Keratinocyte (primary cell): Measurements from ENCODE around the gene TUBB3. TPM values are rescaled to one million over a fixed set of nuclear protein-coding genes. Genes with fewer than 3 reads are reported as not detected.

Source experiments
- DNase-seq: peaks from one replicate; pipeline ENCODE4 v3.0.0-alpha.2; 2011; ENCODE audit warnings: low read depth, missing footprints, low spot score
- FAIRE-seq: peaks from 2 replicates; lab custom pipeline; 2011; peaks lifted over from hg19 to GRCh38; lab: Jason Lieb, UNC
- H2AFZ ChIP-seq: 2 replicates; pipeline ENCODE4 v1.6.0; 2012; ENCODE audit warnings: low read length, control low read depth, inconsistent platforms; ENCODE audit not compliant: control insufficient read depth
- H3K27ac ChIP-seq: 2 replicates; pipeline ENCODE4 v1.5.1; 2011; ENCODE audit warnings: low read length; ENCODE audit not compliant: control insufficient read depth, insufficient read depth
- H3K27me3 ChIP-seq: 3 replicates; pipeline ENCODE4 v1.6.0; 2011; ENCODE audit warnings: low read length; ENCODE audit not compliant: control insufficient read depth, insufficient read depth; ENCODE audit errors: extremely low read depth
- H3K36me3 ChIP-seq, 2 experiments: 2 replicates in 1 of 2; 3 replicates in 1 of 2; pipeline ENCODE4 v1.5.1; 2011; ENCODE audit warnings: low read length in 2 of 2, mild to moderate bottlenecking in 1 of 2; ENCODE audit not compliant: control insufficient read depth in 2 of 2, insufficient read depth in 2 of 2; ENCODE audit errors: extremely low read depth in 1 of 2
- H3K4me1 ChIP-seq: 3 replicates; pipeline ENCODE4 v1.5.1; 2011; ENCODE audit warnings: low read length; ENCODE audit not compliant: control insufficient read depth, insufficient read depth; ENCODE audit errors: extremely low read depth
- H3K4me2 ChIP-seq: 3 replicates; pipeline ENCODE4 v1.6.0; 2011; ENCODE audit warnings: low read depth, low read length; ENCODE audit not compliant: control insufficient read depth, insufficient read depth; ENCODE audit errors: extremely low read depth
- H3K4me3 ChIP-seq, 3 experiments: fragments of 200-600 bp in 1 of 3; sonication (generic) in 1 of 3; 2 replicates in 2 of 3; 3 replicates in 1 of 3; pipeline ENCODE4 v1.5.1; 2011 to 2016; ENCODE audit warnings: low read length in 3 of 3, mild to moderate bottlenecking in 3 of 3, control low read depth in 2 of 3, inconsistent platforms in 1 of 3, low read depth in 1 of 3, mixed read lengths in 1 of 3, mixed run types in 1 of 3, moderate library complexity in 1 of 3; ENCODE audit not compliant: control insufficient read depth in 2 of 3, insufficient read depth in 2 of 3; ENCODE audit errors: extremely low read depth in 1 of 3
- H3K79me2 ChIP-seq: 2 replicates; pipeline ENCODE4 v1.6.0; 2012; ENCODE audit warnings: low read length; ENCODE audit not compliant: control insufficient read depth, insufficient read depth
- H3K9ac ChIP-seq: 3 replicates; pipeline ENCODE4 v1.6.0; 2011; ENCODE audit warnings: low read length; ENCODE audit not compliant: control insufficient read depth, insufficient read depth; ENCODE audit errors: extremely low read depth
- H3K9me1 ChIP-seq: 3 replicates; pipeline ENCODE4 v1.6.0; 2011; ENCODE audit warnings: low read length; ENCODE audit not compliant: control insufficient read depth, insufficient read depth; ENCODE audit errors: extremely low read depth
- H3K9me3 ChIP-seq: 2 replicates; pipeline ENCODE4 v1.5.1; 2012; ENCODE audit warnings: low read depth, low read length; ENCODE audit not compliant: control insufficient read depth
- H4K20me1 ChIP-seq: 3 replicates; pipeline ENCODE4 v1.6.0; 2011; ENCODE audit warnings: low read length; ENCODE audit not compliant: control insufficient read depth, insufficient read depth; ENCODE audit errors: extremely low read depth
- CTCF ChIP-seq, 3 experiments: IDR thresholded peaks in 1 of 3; conservative IDR thresholded peaks in 1 of 3; optimal IDR thresholded peaks in 1 of 3; 2 replicates in 2 of 3; 3 replicates in 1 of 3; pipeline versions ENCODE3 to v1.5.1; 2011; ENCODE audit warnings: low read length in 3 of 3, mild to moderate bottlenecking in 3 of 3, moderate library complexity in 2 of 3, control low read depth in 1 of 3, inconsistent platforms in 1 of 3; ENCODE audit not compliant: insufficient read depth in 2 of 3; ENCODE audit errors: extremely low read depth in 1 of 3
- EZH2 ChIP-seq: IDR thresholded peaks from one replicate; pipeline ENCODE4 v1.6.1; 2012; ENCODE audit warnings: inconsistent platforms, mild to moderate bottlenecking, low read length, moderate library complexity
- dilution Hi-C: fragments of 300-500 bp; cut with MboI; formaldehyde crosslinking; loops from one replicate; pipeline ENCODE4 v1.7.0; 2020; ENCODE audit warnings: low sequenced_read_pairs; ENCODE audit not compliant: extremely low pct_ligation_motif_present
- polyA plus RNA-seq, 5 experiments: library from polyadenylated mRNA; depleted of rRNA in 3 of 5; stranded (reverse) in 3 of 5; stranded (forward) in 1 of 5; unstranded in 1 of 5; fragments of >200 nt; gene quantifications; 1 replicate in 1 of 5; 2 replicates in 3 of 5; 3 replicates in 1 of 5; pipeline versions ENCODE4 v1.2.1 to v1.2.3, GENCODE V29; 2011 to 2012; ENCODE audit warnings: missing spikeins in 2 of 5, low read depth in 1 of 5, low replicate concordance in 1 of 5

TUBB3 gene
- polyA plus RNA-seq, 1 donor (not counting 4 experiments of a cell fraction or from before 2014, with no cell fraction given), result 34.0 TPM

- Histone ChIP-seq H3K9me1 (no peaks in the 10 kb centered on the region), H4K20me1 (peaks cover 4% of the 10 kb centered on the region), H3K4me3 (no peak overlapping the region), H3K4me2 (no peak overlapping the region), H3K9ac (no peak overlapping the region), H3K9me3 (no peaks in the 10 kb centered on the region), H3K4me1 (no peaks in the 10 kb centered on the region), H3K79me2 (no peaks in the 10 kb centered on the region), H3K27ac (no peak overlapping the region), H3K36me3 (peaks cover 39 to 46% of the 10 kb centered on the region in 2 experiments), H3K27me3 (no peaks in the 10 kb centered on the region), H2AFZ (no peak overlapping the region)
- DNase-seq (no peak), FAIRE-seq (no peak)
- dilution Hi-C loops, result no loop called here
- TF ChIP-seq EZH2 (no peak), CTCF (optimal IDR thresholded peaks at IDR 0.05 in 1 of 3, IDR thresholded peaks at IDR 0.05 in 1 of 3, conservative IDR thresholded peaks at IDR 0.05 in 1 of 3; ENCODE audit: extremely low read depth in 1 of 3, insufficient read depth in 2 of 3, low read length in 3 of 3) (no peak)
These were observed 32.1 kb upstream of the TUBB3 start for GRCh38 chr16:89890886-89891657.

GRCh38 chr16:89892055-89892630 is 31.0 kb upstream of the TUBB3 start:
- Histone ChIP-seq H3K4me3 (no peak overlapping the region), H3K4me2 (no peak overlapping the region), H3K36me3 (peaks cover 38 to 50% of the 10 kb centered on the region in 2 experiments), H2AFZ (no peak overlapping the region), H3K27me3 (no peaks in the 10 kb centered on the region), H3K79me2 (no peaks in the 10 kb centered on the region), H3K9me3 (no peaks in the 10 kb centered on the region), H3K27ac (no peak overlapping the region), H3K4me1 (no peaks in the 10 kb centered on the region), H3K9me1 (no peaks in the 10 kb centered on the region), H4K20me1 (peaks cover 4% of the 10 kb centered on the region), H3K9ac (no peak overlapping the region)
- FAIRE-seq, result no peak
- dilution Hi-C loops, result no loop called here
- TF ChIP-seq EZH2 (no peak), CTCF (optimal IDR thresholded peaks at IDR 0.05 in 1 of 3, IDR thresholded peaks at IDR 0.05 in 1 of 3, conservative IDR thresholded peaks at IDR 0.05 in 1 of 3; ENCODE audit: extremely low read depth in 1 of 3, insufficient read depth in 2 of 3, low read length in 3 of 3) (no peak)
- DNase-seq, result no peak
